HL-60/S4 (cell line): ENCODE data around the gene ARFGEF3.
"Not testable (repeated sequence)": the region's sequence is repeated elsewhere in the genome, so short reads cannot be mapped to it uniquely, and the experiment has no call there.

Source experiments
- in situ Hi-C: fragments of 300-500 bp; cut with MboI; formaldehyde crosslinking; loops from 2 replicates; pipeline ENCODE4 v1.14.3; 2022; ENCODE audit warnings: low sequenced_read_pairs

Gene ARFGEF3

DNA sequence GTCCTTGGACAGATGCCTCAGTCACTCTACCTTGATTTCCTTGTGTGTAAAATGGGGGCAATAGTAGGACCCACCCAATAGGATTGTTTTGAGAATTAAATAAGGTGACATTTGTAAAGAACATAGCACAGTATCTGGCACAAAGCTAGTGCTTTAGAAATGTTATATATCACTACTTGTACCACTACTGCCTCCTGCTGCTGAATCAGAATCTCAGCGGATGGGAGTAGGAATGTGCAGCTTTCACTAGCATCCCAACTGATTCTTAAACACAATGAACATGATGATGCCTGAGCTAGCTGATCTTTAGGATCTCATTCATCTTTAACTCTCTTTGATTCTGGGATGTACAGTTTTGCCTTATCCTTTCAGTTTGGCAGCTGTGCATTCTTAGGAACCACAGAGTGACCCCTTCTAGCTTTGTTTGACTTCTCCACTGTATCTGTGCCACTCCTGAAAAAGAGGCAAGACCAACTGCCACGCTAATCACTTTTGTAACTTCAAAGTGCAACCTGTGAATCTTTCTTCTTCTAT lies 49.4 kb downstream of the ARFGEF3 start:
- in situ Hi-C loops, result no loop called here

DNA sequence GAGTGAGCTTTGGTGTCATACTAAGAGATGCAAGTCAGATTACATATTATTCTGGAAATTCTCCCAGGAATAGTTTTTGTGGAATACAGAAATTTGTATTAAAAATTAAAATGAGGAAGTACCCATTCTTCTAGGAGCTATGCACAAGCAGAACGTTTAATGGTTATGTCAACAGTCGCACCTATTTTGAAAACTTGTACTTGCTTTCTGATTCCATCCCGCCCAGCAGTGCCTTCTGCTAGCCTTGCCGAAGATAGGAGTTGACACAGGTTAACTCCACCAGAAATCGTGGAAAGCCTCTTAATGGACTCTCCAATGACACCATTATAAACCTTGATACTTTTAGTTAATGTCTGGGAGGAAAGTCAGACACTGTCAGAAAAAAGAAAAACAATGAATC lies 49.9 kb downstream of the ARFGEF3 start:
- in situ Hi-C loops, result no loop called here

DNA sequence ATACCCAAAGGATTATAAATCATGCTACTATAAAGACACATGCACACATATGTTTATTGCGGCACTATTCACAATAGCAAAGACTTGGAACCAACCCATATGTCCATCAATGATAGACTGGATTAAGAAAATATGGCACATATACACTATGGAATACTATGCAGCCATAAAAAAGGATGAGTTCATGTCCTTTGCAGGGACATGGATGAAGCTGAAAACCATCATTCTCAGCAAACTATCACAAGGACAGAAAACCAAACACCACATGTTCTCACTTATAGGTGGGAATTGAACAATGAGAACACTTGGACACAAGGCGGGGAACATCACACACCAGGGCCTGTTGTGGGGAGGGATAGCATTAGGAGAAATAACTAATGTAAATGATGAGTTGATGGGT lies 50.8 kb downstream of the ARFGEF3 start:
- in situ Hi-C loops, result not testable (repeated sequence)

DNA sequence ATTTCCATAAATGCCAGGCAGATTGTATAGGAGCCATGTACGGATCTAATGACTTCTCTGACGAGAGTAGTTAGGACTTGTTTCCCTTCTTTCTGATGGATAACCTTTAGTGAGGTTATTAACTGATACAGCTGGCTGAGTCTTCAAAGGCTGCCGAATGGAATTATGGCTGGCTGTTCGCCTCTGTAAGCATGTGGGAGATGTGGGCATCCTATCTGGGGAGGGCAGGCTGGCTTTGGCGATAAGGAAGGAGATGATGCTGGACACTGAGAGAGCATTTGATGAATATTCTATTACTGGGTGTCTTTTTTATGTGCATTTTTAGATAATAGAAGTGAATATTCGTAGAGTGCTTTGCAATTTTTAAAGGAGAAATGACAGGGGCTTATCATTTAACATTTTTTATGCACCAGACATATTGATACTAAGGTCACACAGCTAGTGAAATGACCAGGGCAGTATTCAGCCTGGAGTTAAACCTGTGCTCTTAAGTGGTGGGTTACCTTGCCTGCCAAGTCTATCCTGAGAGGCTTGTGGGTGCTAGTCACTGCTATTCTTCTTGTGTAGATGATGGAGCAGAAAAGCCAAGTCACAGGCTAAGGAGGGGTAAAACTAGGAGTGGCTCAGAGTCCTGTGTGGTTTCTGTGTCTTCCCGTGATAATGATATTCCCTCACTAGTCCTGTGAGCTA lies 53.5 kb downstream of the ARFGEF3 start:
- in situ Hi-C loops, result no loop called here

DNA sequence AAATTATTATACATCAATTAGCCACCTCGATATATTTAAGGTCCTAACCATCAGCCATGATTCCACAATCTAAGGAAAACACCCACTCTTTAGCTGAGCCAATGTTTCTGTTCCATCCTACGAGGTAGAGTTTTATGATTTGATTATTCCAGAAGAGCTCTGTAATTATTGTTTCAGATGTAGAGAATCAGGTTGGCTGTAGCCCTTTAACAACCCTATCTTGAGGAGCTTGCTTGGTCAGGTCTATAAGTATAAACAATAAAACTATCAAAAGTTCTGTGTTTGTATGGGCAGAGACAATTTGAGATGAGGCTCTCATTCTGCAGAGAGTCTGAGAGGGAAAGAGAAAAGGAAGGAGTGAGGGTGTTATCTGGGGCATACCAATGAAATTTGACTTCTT lies 56.7 kb downstream of the ARFGEF3 start, which contains the start of gene PBOV1:
Gene PBOV1 (minus strand): TSS at position 43 of the 400 bp plus-strand sequence. CDS start 96 bp downstream, outside the sequence.
- in situ Hi-C loops, result no loop called here

DNA sequence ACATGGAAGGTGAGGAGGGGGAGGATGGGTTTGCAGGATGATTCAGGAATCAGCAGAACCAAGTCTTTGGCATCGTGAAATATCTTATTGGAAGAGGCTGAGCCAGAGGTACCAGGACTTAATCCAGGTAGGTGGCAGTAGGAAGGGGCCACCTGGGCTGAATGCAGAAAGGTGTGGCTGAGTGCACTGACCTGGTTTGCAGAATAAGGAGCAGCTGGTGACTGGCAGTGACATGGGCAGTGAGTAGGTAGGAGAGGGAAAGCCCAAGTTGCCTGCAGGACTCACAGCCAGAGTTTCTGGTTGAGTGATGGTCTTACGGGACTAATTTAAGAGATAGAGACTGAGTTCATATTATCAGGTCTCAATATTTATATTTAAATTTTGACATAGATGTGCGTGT lies 57.7 kb downstream of the ARFGEF3 start:
- in situ Hi-C loops, result no loop called here

DNA sequence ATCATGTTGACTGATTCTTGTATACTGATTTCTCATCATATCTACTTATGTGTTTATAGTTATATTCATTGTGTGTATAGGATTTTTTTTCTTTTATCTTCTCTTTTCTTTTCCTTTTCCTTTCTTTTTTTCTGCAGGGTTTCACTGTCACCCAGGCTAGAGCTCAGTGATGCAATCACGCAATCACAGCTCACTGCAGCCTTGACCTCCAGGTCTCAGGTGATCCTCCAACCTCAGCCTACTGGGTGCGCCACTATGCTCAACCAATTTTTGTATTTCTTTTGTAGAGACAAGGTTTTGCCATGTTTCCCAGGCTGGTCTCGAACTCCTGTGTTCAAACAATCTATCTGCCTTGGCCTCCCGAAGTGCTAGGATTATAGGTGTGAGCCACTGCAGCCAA lies 58.2 kb downstream of the ARFGEF3 start:
- in situ Hi-C loops, result no loop called here

DNA sequence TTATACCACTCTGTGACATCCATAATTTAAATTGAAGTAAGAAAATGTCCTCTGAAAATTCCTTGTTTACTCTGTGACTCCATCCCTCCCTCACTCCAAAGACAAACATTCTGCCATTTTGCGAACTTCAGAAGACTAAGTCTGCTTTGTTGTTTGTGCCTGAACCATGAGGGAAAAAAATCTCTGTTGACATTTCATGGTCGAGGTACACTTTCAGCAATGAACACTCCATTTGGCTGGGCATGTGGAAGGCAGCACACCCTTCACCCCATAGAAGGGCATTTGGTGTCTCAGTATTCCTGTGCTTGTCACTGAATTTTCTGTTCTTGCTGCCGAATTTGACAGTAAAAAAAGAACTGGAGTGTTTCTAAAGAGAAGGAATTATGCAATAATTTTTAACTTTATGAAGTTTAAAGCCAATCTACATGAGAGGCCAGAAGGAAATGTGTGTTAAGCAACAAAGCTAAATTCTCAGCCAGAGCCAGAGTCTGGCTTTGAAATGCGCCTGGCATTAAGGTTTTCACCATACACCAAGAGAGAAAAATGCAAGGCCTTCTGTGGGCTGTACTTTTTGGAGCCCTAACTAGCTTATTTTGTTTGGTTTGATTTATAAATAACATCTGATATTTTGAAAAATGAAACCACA lies 61.3 kb downstream of the ARFGEF3 start:
- in situ Hi-C loops, result no loop called here

DNA sequence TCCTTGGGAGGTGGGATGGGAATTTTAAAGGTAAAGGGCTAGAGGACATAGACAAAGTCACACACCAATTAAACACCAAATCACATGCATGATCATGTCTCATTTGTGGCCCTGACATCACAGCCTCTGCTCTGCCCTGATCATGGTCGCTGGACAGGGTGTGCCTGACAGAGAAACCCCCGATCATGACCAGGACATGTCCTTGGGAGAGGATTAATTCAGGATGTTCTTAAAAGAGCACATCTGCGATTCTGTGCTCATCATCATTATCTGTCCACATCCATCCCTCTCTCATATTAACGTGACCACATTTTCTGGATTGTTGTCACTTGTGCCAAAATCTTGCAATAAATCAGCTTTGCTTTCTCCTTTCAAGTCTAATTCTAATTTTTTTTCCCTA lies 64.2 kb downstream of the ARFGEF3 start:
- in situ Hi-C loops, result no loop called here

DNA sequence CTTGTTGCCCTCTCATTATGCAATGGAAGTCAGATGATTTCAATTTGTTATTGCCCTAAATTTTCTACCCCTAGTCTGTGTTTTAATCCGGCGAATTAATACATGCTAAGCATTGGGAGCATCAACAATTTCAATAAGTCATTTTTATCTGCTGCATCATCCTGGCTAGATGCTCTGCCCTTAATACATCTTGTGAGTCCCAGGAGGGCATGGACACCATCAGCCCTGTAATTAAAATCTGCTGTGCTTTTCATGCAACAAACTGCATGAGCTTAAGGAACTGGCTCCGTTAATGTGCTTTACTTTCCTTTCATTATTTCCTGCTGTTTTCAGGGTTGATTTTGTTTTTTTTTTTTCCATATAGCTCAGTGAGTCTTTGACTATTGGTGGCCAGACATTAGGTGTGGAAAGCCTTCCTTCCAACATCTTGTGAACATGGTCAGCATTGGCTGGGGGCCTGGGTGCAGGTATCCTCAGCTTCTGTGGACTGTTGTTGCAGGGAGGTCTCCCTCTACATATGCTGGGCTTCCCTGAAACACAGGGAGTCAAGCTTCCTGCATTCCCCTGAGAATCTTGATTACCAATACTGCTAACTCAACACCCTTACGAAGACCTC lies 65.1 kb downstream of the ARFGEF3 start:
- in situ Hi-C loops, result no loop called here

DNA sequence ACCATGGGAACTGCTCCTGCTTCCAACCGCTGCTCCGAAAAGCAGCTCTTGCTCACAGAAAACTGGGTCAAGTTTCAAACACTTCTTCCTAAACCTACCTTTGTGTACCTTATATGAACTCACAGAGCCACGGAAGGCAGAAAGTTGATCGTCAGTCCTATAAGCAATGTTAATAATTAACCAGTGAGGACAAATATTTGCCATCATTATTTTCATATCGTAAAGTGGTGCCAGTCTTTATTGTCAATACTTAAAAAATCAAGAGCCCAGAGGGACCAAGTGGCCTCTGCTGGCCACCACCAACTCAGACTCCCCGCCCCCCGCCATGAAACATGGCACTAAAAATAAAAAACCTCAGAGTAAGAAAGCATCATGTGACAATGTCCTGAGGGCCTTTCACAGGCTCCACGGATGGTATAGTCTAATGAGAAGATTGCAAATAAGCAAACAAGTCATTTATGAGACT lies 65.6 kb downstream of the ARFGEF3 start:
- in situ Hi-C loops, result no loop called here

DNA sequence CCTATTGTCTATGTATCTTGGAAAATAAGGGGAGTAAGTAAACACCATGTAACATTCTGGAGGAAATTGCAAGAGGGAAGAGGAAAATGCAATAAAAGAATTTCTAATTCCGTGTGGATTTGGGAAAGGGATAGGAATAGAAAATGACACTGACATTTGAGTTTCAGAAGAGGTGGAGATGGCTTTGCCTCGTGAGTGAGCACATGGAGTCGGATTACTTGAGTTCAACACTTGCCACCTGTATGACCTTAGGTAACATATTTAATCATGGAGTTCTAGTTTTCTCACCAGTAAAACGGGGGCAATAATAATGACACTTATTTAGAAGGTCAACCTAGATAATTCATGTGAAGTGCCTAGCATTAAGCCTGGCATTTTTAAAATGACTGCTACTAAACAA lies 67.3 kb downstream of the ARFGEF3 start:
- in situ Hi-C loops, result no loop called here

DNA sequence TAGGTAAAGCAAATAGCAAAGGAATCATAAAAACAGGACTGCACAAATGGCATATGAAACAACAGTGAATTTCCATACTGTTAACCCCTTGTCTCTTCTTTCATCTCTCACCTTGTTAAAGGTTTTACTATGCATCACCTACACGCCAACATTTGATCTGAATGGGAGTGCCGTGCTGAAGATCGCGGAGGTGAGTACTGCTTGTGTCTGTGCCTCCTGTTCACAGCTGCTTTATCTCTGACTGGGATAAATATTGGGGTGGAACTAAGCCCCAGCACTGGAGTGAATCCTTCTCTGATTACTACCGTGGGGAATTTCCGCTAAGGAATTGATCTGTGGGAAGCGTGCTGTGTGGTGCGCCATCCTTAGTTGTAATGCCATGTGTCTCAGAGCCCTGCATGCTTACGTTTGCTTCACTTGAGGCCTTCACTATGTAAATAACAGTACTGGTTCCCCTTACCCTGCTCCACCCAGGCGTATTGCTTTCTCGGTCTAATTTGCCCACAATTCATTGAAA lies 68.0 kb downstream of the ARFGEF3 start:
- in situ Hi-C loops, result no loop called here

DNA sequence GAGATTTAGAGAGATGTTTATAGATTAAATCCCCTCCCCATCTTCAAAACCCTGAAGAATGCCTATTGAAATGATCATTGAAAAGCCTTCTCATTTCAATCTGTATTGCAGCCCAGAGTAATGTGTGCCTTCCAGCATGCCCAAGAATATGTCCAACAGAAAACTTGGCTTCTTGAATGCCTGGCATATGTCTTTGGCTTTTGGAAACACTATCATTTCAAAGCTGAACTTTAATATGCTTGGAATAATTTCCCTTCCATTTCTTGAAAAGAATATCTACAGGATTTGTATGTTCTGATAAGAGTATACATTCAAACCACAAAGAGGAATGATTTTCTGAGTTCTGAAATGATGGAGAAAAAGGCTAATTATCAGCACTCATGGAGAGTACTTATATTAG lies 68.5 kb downstream of the ARFGEF3 start:
- in situ Hi-C loops, result no loop called here

DNA sequence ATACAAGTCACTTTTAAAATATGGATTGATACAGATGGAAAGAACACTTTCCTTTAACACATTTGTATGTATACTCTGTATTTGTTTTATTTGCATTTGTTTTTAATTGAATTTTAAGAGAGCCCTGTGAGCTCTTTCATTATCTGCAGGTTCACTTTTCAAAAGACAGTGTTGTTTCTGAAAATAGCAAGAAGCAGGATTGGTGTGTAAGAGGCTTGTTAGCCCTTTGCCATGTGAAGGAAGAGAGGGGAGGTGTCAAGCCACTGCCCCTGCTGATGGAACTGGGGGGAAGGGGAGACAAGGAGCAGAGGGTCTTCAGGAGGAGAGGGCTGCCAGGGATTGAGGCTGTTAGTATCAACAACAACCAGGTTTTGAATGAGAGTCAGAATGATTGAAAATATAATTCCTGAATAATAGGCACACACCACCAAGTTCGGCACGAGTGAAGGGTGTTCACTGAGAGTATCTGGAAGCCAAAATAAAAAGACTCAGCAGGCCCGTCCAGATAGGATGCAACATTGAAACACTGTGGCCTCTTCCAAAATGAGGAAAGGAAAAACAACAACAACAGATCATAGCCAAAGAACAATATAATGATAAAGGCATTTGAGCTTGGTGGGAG lies 69.1 kb downstream of the ARFGEF3 start:
- in situ Hi-C loops, result no loop called here

DNA sequence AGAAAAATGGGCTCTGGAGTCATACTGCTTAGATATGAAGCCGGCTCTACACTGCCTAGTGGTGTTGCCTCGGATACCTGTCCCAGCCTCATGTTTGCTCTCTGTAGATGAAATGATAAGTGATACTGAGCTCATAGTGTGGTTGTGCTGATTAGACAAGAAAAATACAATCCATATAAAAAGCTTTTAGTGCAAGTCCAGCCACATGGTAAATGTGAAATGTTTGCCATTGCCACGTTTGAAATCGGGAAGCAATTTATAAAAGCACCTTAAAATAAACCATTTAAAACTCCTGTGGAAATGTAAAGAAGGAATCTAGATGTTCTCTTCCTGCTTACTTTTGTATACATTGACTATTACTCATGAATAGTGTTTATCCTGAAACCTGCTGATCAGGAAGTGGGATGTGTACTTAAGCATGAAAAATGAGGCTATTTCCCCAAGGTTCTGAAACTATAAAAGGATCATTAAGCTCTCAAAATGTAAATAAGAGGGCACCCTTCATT lies 69.7 kb downstream of the ARFGEF3 start:
- in situ Hi-C loops, result no loop called here

DNA sequence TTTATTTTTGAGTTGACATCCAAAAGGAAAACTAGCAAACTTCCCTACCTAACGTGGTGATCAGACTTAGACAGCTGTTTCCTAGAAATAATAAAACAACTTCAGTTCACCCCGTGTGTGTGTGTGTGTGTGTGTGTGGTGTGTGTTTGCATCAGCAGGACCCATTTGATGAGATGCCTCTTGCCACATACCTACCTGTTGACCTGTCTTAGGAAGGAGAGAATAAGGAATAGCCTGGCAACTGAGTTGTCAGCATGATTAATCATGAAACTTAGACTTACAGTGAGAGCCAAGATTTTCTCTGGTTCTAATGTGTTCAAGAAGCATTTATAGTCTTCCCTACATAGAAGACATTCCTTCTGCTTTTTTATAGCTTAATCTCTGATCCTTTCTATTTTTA lies 72.6 kb downstream of the ARFGEF3 start:
- in situ Hi-C loops, result no loop called here

DNA sequence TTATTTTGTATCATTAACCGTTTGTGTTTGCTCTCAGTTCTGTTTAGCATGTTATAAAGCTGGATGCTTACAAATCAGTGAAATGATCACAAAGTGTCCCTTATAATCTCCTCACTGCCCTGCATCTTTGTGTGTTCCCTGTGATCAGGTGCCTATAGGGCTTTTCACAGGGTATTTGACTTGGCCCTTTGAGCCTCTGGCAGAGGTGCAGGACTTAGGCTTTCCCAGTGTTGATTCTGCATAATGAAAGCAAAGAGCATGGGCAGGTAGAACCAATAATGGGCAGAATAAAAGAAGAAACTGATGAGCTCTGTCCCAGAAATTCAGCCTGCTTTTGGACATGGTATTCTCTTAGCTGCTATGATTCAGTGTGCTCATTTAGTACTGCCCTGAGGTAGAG lies 73.5 kb downstream of the ARFGEF3 start:
- in situ Hi-C loops, result no loop called here

DNA sequence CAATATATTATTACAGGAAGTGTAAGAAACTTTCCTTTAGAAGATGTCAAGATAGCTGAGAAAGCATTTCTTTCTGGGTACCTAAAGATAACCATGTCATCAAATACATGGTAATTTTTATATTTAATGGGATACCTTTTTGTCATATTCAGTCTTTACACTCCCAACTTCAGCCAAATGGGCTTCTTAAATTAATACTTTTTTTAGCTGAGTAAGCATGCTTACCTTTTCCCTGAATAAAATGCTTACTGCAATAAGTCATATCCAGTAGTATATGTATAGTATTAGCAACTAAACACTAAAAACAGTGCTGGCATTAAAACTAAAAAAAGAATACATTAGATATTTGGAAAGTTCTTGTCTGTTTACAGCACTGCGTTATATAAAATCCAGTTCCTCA lies 74.0 kb downstream of the ARFGEF3 start:
- in situ Hi-C loops, result no loop called here

DNA sequence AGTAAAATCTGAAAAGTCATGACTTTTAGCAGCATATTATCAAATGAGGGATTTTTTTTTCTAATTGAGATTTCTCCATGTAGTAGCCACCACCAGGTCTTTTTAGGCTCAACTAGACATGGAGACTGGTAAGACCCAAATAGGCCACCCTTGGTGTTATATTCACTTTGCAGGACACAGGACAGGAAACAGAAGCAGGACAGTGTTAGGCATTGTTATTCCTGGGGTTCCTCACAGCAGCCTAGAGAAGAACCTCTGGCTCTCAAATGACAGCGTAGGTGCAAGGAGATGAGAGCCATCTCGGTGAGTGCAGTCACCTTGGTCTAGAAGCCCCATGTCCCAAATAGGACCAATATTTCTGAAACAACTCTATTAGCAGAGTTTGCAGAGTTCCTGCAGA lies 75.7 kb downstream of the ARFGEF3 start:
- in situ Hi-C loops, result no loop called here

DNA sequence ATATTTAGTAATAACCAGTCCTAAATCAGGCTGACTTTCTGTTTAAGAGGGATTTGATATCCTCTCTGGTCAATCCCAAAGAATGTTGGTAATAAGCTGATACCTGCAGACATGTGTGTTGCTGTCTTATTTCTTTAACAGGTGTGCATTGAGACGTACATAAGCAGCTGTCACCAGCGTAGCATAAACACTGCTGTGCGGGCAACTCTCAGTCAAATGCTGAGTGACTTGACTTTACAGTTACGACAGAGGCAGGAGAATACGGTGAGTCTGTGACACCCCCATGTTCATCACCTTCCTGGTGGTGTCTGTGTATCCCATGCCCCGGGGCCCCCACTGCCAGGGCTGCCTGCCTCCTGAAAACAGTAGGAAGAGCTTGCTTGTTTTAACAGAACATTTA lies 76.6 kb downstream of the ARFGEF3 start:
- in situ Hi-C loops, result no loop called here
